Nephron (organoid): Measurements from ENCODE around the gene TMEM179.

ENCODE experiments used
- H3K27ac Mint-ChIP-seq, 3 experiments: 2 replicates each; pipeline ENCODE4 v1.8.0; 2020; ENCODE audit warnings: mixed read lengths in 3 of 3, mild to moderate bottlenecking in 2 of 3, moderate library complexity in 1 of 3
- H3K27me3 Mint-ChIP-seq: 2 replicates; pipeline ENCODE4 v1.8.0; 2021; ENCODE audit warnings: low read depth, mild to moderate bottlenecking, moderate library complexity, mixed read lengths
- H3K36me3 Mint-ChIP-seq: 2 replicates; pipeline ENCODE4 v1.8.0; 2020; ENCODE audit warnings: low read depth, mixed read lengths
- H3K4me1 Mint-ChIP-seq: 2 replicates; pipeline ENCODE4 v1.8.0; 2020; ENCODE audit warnings: mixed read lengths
- H3K4me3 Mint-ChIP-seq, 3 experiments: 2 replicates each; pipeline ENCODE4 v1.8.0; 2020; ENCODE audit warnings: mild to moderate bottlenecking in 3 of 3, mixed read lengths in 3 of 3, moderate library complexity in 2 of 3
- H3K9me3 Mint-ChIP-seq: 2 replicates; pipeline ENCODE4 v1.8.0; 2020; ENCODE audit warnings: mixed read lengths
- CTCF ChIP-seq, 3 experiments: fragments of 200-600 bp; sonication (generic); IDR thresholded peaks; one replicate each; pipeline ENCODE4 v1.5.0; 2021; ENCODE audit warnings: antibody characterized with exemption in 3 of 3; ENCODE audit not compliant: unreplicated experiment in 3 of 3

Gene TMEM179

GRCh38 chr14:104542871-104543830, 61.4 kb downstream of the TMEM179 start:
- H3K9me3 Mint-ChIP-seq = no peaks in the 10 kb centered on the region
- TF ChIP-seq CTCF (IDR thresholded peaks at IDR 0.05; ENCODE audit: unreplicated experiment in 3 of 3) = no peak
- no peaks in the 10 kb centered on the region for H3K4me1 Mint-ChIP-seq
- H3K4me3 Mint-ChIP-seq = no peak overlapping the region
- no peaks in the 10 kb centered on the region for H3K36me3 Mint-ChIP-seq
- peak overlapping the region in 1 of 3 experiments; percentile 19 for H3K27ac Mint-ChIP-seq
- peaks cover 40% of the 10 kb centered on the region for H3K27me3 Mint-ChIP-seq

- Mint-ChIP-seq H3K4me3 (no peak overlapping the region), H3K27me3 (peaks cover 42% of the 10 kb centered on the region), H3K9me3 (no peaks in the 10 kb centered on the region), H3K27ac (no peak overlapping the region), H3K4me1 (no peaks in the 10 kb centered on the region), H3K36me3 (no peaks in the 10 kb centered on the region)
- no peak for TF ChIP-seq CTCF (IDR thresholded peaks at IDR 0.05; ENCODE audit: unreplicated experiment in 3 of 3)
Observed at GRCh38 chr14:104541905-104542465, 62.6 kb downstream of the TMEM179 start.
